ENCODE data around the gene PTTG1.

Gene PTTG1

GRCh38 chr5:160384681-160385080, 37.0 kb upstream of the PTTG1 start:
- Histone ChIP-seq H3K27ac (no peak overlapping the region), H3K4me1 (ENCODE audit: low read depth, poor library complexity, severe bottlenecking) (no peaks in the 10 kb centered on the region), H3K4me2 (no peak overlapping the region), H2AFZ (ENCODE audit: low read depth) (no peak overlapping the region), H3K4me3 (IDR thresholded peaks at IDR 0.05; ENCODE audit: insufficient read depth, low read depth, low read length) (no peak overlapping the region), H3K79me2 (ENCODE audit: insufficient read depth, low read depth) (no peaks in the 10 kb centered on the region), H4K20me1 (ENCODE audit: insufficient read depth) (no peaks in the 10 kb centered on the region), H3K27me3 (ENCODE audit: insufficient read depth, low read depth) (no peaks in the 10 kb centered on the region), H3K36me3 (ENCODE audit: insufficient read depth) (no peaks in the 10 kb centered on the region), H3K9ac (no peak overlapping the region)
- TF ChIP-seq CTCF (conservative IDR thresholded peaks at IDR 0.05; ENCODE audit: low read depth, low read length): no peak

GRCh38 chr5:160385496-160385895, 36.2 kb upstream of the PTTG1 start:
- no peaks in the 10 kb centered on the region for H3K79me2 ChIP-seq (ENCODE audit: insufficient read depth, low read depth)
- H3K4me3 ChIP-seq (IDR thresholded peaks at IDR 0.05; ENCODE audit: insufficient read depth, low read depth, low read length): no peak overlapping the region
- H3K9ac ChIP-seq: no peak overlapping the region
- no peaks in the 10 kb centered on the region for H3K27me3 ChIP-seq (ENCODE audit: insufficient read depth, low read depth)
- H3K27ac ChIP-seq: no peak overlapping the region
- no peak overlapping the region for H3K4me2 ChIP-seq
- no peaks in the 10 kb centered on the region for H3K4me1 ChIP-seq (ENCODE audit: low read depth, poor library complexity, severe bottlenecking)
- H3K36me3 ChIP-seq (ENCODE audit: insufficient read depth): no peaks in the 10 kb centered on the region
- H2AFZ ChIP-seq (ENCODE audit: low read depth): no peak overlapping the region
- H4K20me1 ChIP-seq (ENCODE audit: insufficient read depth): no peaks in the 10 kb centered on the region
- no peak for TF ChIP-seq CTCF (conservative IDR thresholded peaks at IDR 0.05; ENCODE audit: low read depth, low read length)

- Histone ChIP-seq H3K27me3 (ENCODE audit: insufficient read depth, low read depth) (no peaks in the 10 kb centered on the region), H3K79me2 (ENCODE audit: insufficient read depth, low read depth) (no peaks in the 10 kb centered on the region), H3K9ac (no peak overlapping the region), H3K4me3 (IDR thresholded peaks at IDR 0.05; ENCODE audit: insufficient read depth, low read depth, low read length) (no peak overlapping the region), H4K20me1 (ENCODE audit: insufficient read depth) (no peaks in the 10 kb centered on the region), H3K4me1 (ENCODE audit: low read depth, poor library complexity, severe bottlenecking) (peaks cover 6% of the 10 kb centered on the region), H3K36me3 (ENCODE audit: insufficient read depth) (no peaks in the 10 kb centered on the region), H2AFZ (ENCODE audit: low read depth) (no peak overlapping the region), H3K4me2 (no peak overlapping the region), H3K27ac (no peak overlapping the region)
- no peak for TF ChIP-seq CTCF (conservative IDR thresholded peaks at IDR 0.05; ENCODE audit: low read depth, low read length)
Observed at GRCh38 chr5:160387445-160387844, 34.2 kb upstream of the PTTG1 start.

GRCh38 chr5:160390787-160391696, 30.6 kb upstream of the PTTG1 start:
- no peak overlapping the region for H3K4me3 ChIP-seq (IDR thresholded peaks at IDR 0.05; ENCODE audit: insufficient read depth, low read depth, low read length)
- peak; percentile 58; the same call in 1 of the 2 replicates for TF ChIP-seq CTCF (conservative IDR thresholded peaks at IDR 0.05; ENCODE audit: low read depth, low read length)
- no peak overlapping the region for H3K27ac ChIP-seq
- no peak overlapping the region for H3K4me2 ChIP-seq
- H2AFZ ChIP-seq (ENCODE audit: low read depth): no peak overlapping the region
- H3K9ac ChIP-seq: no peak overlapping the region
- no peaks in the 10 kb centered on the region for H3K36me3 ChIP-seq (ENCODE audit: insufficient read depth)
- no peaks in the 10 kb centered on the region for H3K79me2 ChIP-seq (ENCODE audit: insufficient read depth, low read depth)
- no peaks in the 10 kb centered on the region for H3K27me3 ChIP-seq (ENCODE audit: insufficient read depth, low read depth)
- peaks cover 6% of the 10 kb centered on the region for H3K4me1 ChIP-seq (ENCODE audit: low read depth, poor library complexity, severe bottlenecking)
- no peaks in the 10 kb centered on the region for H4K20me1 ChIP-seq (ENCODE audit: insufficient read depth)

Measured in KMS-11 (cell line).